Cardiac muscle cell (in vitro differentiated cells and primary cell): ENCODE data around the gene GBP2. TPM values are rescaled to one million over a fixed set of nuclear protein-coding genes. Genes with fewer than 3 reads are reported as not detected.
A peak's percentile ranks its signal among the peaks of the same experiment; 100 is the strongest.

Experiments used
- DNase-seq, 2 donors: peaks; one replicate each; pipeline versions ENCODE4 v3.0.0 to v3.0.0-alpha.2; 2010 to 2017; ENCODE audit warnings: low read depth in 1 of 2, low spot score in 1 of 2
- H3K27ac ChIP-seq: fragments of 200-600 bp; sonication (generic); 2 replicates; pipeline ENCODE4 v1.5.1; 2016
- H3K27me3 ChIP-seq: fragments of 200-600 bp; sonication (generic); 2 replicates; pipeline ENCODE4 v1.6.0; 2016; ENCODE audit warnings: control low read depth
- H3K36me3 ChIP-seq: fragments of 200-600 bp; sonication (generic); 2 replicates; pipeline ENCODE4 v1.5.1; 2016; ENCODE audit warnings: control low read depth
- H3K4me1 ChIP-seq: fragments of 200-600 bp; sonication (generic); 2 replicates; pipeline ENCODE4 v1.8.1; 2017; ENCODE audit warnings: low read depth, mild to moderate bottlenecking, mixed run types
- H3K4me3 ChIP-seq: fragments of 200-600 bp; sonication (generic); 2 replicates; pipeline ENCODE4 v1.5.1; 2016; ENCODE audit warnings: mild to moderate bottlenecking
- H3K9me3 ChIP-seq: fragments of 200-600 bp; sonication (generic); 2 replicates; pipeline ENCODE4 v1.5.1; 2017; ENCODE audit warnings: low read depth, mild to moderate bottlenecking, control low read depth
- CTCF ChIP-seq: IDR thresholded peaks from 2 replicates; pipeline ENCODE4 v1.5.1; 2012; ENCODE audit warnings: low read depth, mild to moderate bottlenecking, low read length
- polyA plus RNA-seq: library from polyadenylated mRNA; unstranded; fragments of >200 nt; fragmentation: Nextera tagmentation; extraction: Ambion mirVana; gene quantifications from 2 replicates; pipeline ENCODE4 v1.2.1, GENCODE V29; 2016
- total RNA-seq: library from RNA; depleted of rRNA; stranded (reverse); fragments of >200 nt; gene quantifications from 2 replicates; pipeline ENCODE4 v1.2.3, GENCODE V29; 2016

The GBP2 gene
- total and polyA plus RNA-seq, 2 experiments from 2014 or later, result 0.83 to 1.1 TPM

GRCh38 chr1:89125240-89125912, 538 bp downstream of the GBP2 start:
- no peak overlapping the region for H3K4me3 ChIP-seq
- no peaks in the 10 kb centered on the region for H3K9me3 ChIP-seq

GRCh38 chr1:89121641-89122040, 4.3 kb downstream of the GBP2 start:
- H3K4me3 ChIP-seq, result no peak overlapping the region
- H3K9me3 ChIP-seq, result no peaks in the 10 kb centered on the region
- H3K4me1 ChIP-seq, result no peaks in the 10 kb centered on the region
- H3K27me3 ChIP-seq, result no peaks in the 10 kb centered on the region
- no peak for DNase-seq
- H3K27ac ChIP-seq, result no peak overlapping the region
- no peaks in the 10 kb centered on the region for H3K36me3 ChIP-seq
- TF ChIP-seq CTCF, result no peak

More at GRCh38 chr1:89125240-89125912, 538 bp downstream of the GBP2 start:
- Histone ChIP-seq H3K27ac (peak overlapping the region; percentile 20), H3K4me1 (no peaks in the 10 kb centered on the region), H3K27me3 (no peaks in the 10 kb centered on the region), H3K36me3 (no peaks in the 10 kb centered on the region)
- DNase-seq, result no peak
- TF ChIP-seq CTCF, result no peak

- no peak for DNase-seq
- H3K9me3 ChIP-seq, result no peaks in the 10 kb centered on the region
- no peak overlapping the region for H3K4me3 ChIP-seq
- TF ChIP-seq CTCF, result no peak
- no peaks in the 10 kb centered on the region for H3K27me3 ChIP-seq
- no peak overlapping the region for H3K27ac ChIP-seq
- no peaks in the 10 kb centered on the region for H3K36me3 ChIP-seq
- no peaks in the 10 kb centered on the region for H3K4me1 ChIP-seq
Observed at GRCh38 chr1:89114662-89115061, 11.3 kb downstream of the GBP2 start.

- Histone ChIP-seq H3K36me3 (no peaks in the 10 kb centered on the region), H3K27me3 (no peaks in the 10 kb centered on the region), H3K4me1 (no peaks in the 10 kb centered on the region), H3K9me3 (no peaks in the 10 kb centered on the region), H3K4me3 (no peak overlapping the region), H3K27ac (no peak overlapping the region)
- TF ChIP-seq CTCF, result no peak
- no peak for DNase-seq
Observed at GRCh38 chr1:89112871-89113613, 12.9 kb downstream of the GBP2 start.

GRCh38 chr1:89104687-89105086, 21.2 kb downstream of the GBP2 start:
- H3K27me3 ChIP-seq, result no peaks in the 10 kb centered on the region
- no peak overlapping the region for H3K27ac ChIP-seq
- DNase-seq, result no peak
- H3K9me3 ChIP-seq, result no peaks in the 10 kb centered on the region
- peaks cover 2% of the 10 kb centered on the region for H3K4me1 ChIP-seq
- no peak for TF ChIP-seq CTCF
- H3K36me3 ChIP-seq, result no peaks in the 10 kb centered on the region
- no peak overlapping the region for H3K4me3 ChIP-seq
